ENCODE measurements around the gene FAM181A.

Gene FAM181A

GRCh38 chr14:93926873-93927799 lies at the start of gene FAM181A:
Gene FAM181A, plus strand, starts transcription at chr14:93927344. Its CDS starts 942 bp downstream, at chr14:93928286.
- DNase-seq = no peak

GRCh38 chr14:93878212-93878611 lies 48.9 kb upstream of the FAM181A start:
- DNase-seq = no peak

- DNase-seq = no peak
These were observed 48.3 kb upstream of the FAM181A start for GRCh38 chr14:93878871-93879270.

- DNase-seq = no peak
These were observed 47.7 kb upstream of the FAM181A start for GRCh38 chr14:93879362-93879983.

- DNase-seq = no peak
These were observed 46.9 kb upstream of the FAM181A start for GRCh38 chr14:93880021-93880820.

GRCh38 chr14:93884950-93885349 lies 42.2 kb upstream of the FAM181A start:
- no peak for DNase-seq

- no peak for DNase-seq
These were observed 38.1 kb upstream of the FAM181A start for GRCh38 chr14:93888995-93889394.

GRCh38 chr14:93889739-93890483 lies 37.2 kb upstream of the FAM181A start:
- no peak for DNase-seq

- no peak for DNase-seq
These were observed 35.2 kb upstream of the FAM181A start for GRCh38 chr14:93891756-93892504.

- no peak for DNase-seq
These were observed 34.7 kb upstream of the FAM181A start for GRCh38 chr14:93892505-93892839.

- peak; percentile 16 for DNase-seq
These were observed 34.1 kb upstream of the FAM181A start for GRCh38 chr14:93892923-93893558.

- DNase-seq = no peak
These were observed 33.4 kb upstream of the FAM181A start for GRCh38 chr14:93893661-93894261.

- DNase-seq = no peak
These were observed 32.0 kb upstream of the FAM181A start for GRCh38 chr14:93895023-93895604.

GRCh38 chr14:93897476-93897845 lies 29.7 kb upstream of the FAM181A start:
- no peak for DNase-seq

- no peak for DNase-seq
These were observed 29.0 kb upstream of the FAM181A start for GRCh38 chr14:93898081-93898611.

- no peak for DNase-seq
These were observed 28.4 kb upstream of the FAM181A start for GRCh38 chr14:93898731-93899130.

- DNase-seq = no peak
These were observed 25.3 kb upstream of the FAM181A start for GRCh38 chr14:93901813-93902212.

- DNase-seq = no peak
These were observed 24.4 kb upstream of the FAM181A start for GRCh38 chr14:93902619-93903307.

- DNase-seq = no peak
These were observed 23.6 kb upstream of the FAM181A start for GRCh38 chr14:93903342-93904184.

Data from NCI-H226 (cell line).